Peyer's patch (tissue), 4 donors: ENCODE results near the gene ACADS.

Experiments used
- POLR2A ChIP-seq, 2 donors: fragments of 450-650 bp; IDR thresholded peaks; one replicate each; pipeline ENCODE4 v1.5.1; 2017; ENCODE audit warnings: antibody characterized with exemption in 2 of 2, mild to moderate bottlenecking in 2 of 2, moderate library complexity in 2 of 2
- TF ChIP-seq, protein P1 (sequence below), 6 experiments: fragments of 450-650 bp in 4 of 6; fragments of 200-600 bp in 2 of 6; sonication (generic) in 1 of 6; IDR thresholded peaks; one replicate each; pipeline ENCODE4 v1.5.1; 2017 to 2019; ENCODE audit warnings: antibody characterized with exemption in 6 of 6, mild to moderate bottlenecking in 3 of 6, moderate library complexity in 1 of 6

DNA sequence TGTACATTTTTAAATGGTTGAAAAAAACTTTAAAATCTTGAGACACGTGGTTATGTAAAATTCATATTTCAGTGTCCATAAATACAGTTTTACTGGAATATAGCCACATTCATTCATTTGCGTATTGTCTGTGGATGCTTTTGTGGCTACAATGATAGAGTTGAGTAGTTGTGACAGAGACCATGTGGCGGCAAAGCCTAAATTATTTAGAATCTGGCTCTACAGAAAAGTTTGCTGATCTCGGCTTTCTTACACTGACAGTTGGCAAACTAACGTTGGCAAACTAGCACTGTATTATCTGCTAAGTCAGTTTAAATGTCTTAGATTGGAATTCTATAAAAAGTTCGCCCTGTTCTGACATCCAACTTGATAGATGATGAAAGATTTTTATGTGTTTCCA, 13.0 kb upstream of the ACADS start:
- TF ChIP-seq, protein P1, sequence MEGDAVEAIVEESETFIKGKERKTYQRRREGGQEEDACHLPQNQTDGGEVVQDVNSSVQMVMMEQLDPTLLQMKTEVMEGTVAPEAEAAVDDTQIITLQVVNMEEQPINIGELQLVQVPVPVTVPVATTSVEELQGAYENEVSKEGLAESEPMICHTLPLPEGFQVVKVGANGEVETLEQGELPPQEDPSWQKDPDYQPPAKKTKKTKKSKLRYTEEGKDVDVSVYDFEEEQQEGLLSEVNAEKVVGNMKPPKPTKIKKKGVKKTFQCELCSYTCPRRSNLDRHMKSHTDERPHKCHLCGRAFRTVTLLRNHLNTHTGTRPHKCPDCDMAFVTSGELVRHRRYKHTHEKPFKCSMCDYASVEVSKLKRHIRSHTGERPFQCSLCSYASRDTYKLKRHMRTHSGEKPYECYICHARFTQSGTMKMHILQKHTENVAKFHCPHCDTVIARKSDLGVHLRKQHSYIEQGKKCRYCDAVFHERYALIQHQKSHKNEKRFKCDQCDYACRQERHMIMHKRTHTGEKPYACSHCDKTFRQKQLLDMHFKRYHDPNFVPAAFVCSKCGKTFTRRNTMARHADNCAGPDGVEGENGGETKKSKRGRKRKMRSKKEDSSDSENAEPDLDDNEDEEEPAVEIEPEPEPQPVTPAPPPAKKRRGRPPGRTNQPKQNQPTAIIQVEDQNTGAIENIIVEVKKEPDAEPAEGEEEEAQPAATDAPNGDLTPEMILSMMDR (IDR thresholded peaks at IDR 0.05) = no peak
- no peak for TF ChIP-seq POLR2A (IDR thresholded peaks at IDR 0.05)
